H7 (cell line): ENCODE results near the gene SGMS1. TPM values are rescaled to one million over a fixed set of nuclear protein-coding genes. Genes with fewer than 3 reads are reported as not detected.

Experiments
- DNase-seq: peaks from one replicate; pipeline ENCODE4 v3.0.0; 2012
- H3K27me3 ChIP-seq: 2 replicates; pipeline ENCODE4 v1.6.0; 2011; ENCODE audit warnings: mild to moderate bottlenecking, low read length; ENCODE audit not compliant: control insufficient read depth, insufficient read depth
- H3K36me3 ChIP-seq: replicated peaks from 2 replicates; pipeline ENCODE4 v1.5.1; 2011; ENCODE audit warnings: low read length; ENCODE audit not compliant: control insufficient read depth, insufficient read depth
- H3K4me3 ChIP-seq: 2 replicates; pipeline ENCODE4 v1.5.1; 2011; ENCODE audit warnings: low read depth, mild to moderate bottlenecking, control low read depth, low read length, moderate library complexity; ENCODE audit not compliant: insufficient read depth
- total RNA-seq: library from RNA; depleted of rRNA; stranded (reverse); fragments of >200 nt; shearing (Covaris generic); gene quantifications from 2 replicates; pipeline ENCODE4 v1.2.3, GENCODE V29; 2014

SGMS1 gene
- total RNA-seq, 1 experiment from 2014 or later, result 19.4 TPM

DNA sequence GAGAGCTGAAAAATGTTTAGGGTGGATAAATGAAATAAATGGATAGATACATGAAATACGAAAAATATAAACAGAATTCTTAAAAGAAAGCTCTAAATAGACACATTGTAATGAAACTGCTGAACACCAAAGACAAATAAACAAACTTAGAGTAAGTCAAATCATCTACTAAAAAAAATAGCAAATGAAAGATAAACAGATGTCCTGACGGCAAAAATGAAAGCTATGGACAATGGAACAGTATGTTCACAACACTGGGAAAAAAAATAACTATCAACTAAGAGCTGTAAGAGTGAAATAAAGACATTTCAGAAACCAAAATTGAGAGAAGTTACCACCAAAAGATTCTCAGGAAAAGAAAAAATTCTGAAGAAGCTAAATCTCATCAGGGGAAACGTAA is 106.1 kb downstream of the SGMS1 start:
- H3K36me3 ChIP-seq, result no peaks in the 10 kb centered on the region
- no peak for DNase-seq
- H3K27me3 ChIP-seq, result no peaks in the 10 kb centered on the region

DNA sequence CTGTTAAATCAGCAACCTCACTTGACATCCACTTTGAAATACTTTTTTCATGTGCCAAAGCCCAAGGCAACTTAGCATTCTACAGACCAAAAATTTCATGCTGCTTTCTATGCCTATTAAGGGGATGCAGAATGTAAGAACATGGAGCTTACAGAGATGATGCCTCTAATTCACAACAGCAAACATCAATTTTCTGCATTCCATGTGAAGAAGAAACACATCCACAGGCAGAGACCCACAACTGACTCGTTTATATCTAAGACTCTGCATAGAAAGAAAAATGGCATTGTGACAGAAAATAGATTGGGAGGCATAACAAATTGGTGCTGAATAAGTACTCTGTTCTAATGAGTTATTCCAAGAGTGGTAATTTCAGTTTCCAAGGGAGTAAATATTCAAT is 107.6 kb downstream of the SGMS1 start:
- Histone ChIP-seq H3K4me3 (no peak overlapping the region), H3K27me3 (no peaks in the 10 kb centered on the region), H3K36me3 (no peaks in the 10 kb centered on the region)
- no peak for DNase-seq

More for the DNA sequence above, 106.1 kb downstream of the SGMS1 start:
- H3K4me3 ChIP-seq, result no peak overlapping the region

DNA sequence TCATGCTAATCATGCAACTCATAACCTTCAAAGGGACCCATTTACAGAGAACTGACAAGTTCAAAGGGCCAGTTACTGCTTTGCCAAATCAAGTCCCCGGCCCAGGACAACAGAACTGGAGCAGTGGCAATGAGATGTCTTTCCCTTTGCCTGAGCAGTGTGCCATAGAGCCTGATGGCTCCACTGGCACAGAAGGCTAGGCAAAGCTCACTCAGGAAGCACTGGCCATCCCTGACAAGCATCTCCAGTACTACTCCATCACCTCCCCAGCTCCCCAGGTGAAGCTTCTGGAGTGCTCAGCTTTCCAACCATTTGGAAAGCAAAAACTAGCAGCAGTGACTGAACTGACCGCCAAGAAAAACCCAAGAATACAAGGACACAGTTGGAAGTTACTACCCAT is 108.3 kb downstream of the SGMS1 start:
- Histone ChIP-seq H3K36me3 (no peaks in the 10 kb centered on the region), H3K4me3 (no peak overlapping the region), H3K27me3 (no peaks in the 10 kb centered on the region)
- DNase-seq, result no peak

GRCh38 chr10:50514995-50515394 is 108.8 kb downstream of the SGMS1 start:
- no peak for DNase-seq
- Histone ChIP-seq H3K27me3 (no peaks in the 10 kb centered on the region), H3K4me3 (no peak overlapping the region), H3K36me3 (no peaks in the 10 kb centered on the region)

DNA sequence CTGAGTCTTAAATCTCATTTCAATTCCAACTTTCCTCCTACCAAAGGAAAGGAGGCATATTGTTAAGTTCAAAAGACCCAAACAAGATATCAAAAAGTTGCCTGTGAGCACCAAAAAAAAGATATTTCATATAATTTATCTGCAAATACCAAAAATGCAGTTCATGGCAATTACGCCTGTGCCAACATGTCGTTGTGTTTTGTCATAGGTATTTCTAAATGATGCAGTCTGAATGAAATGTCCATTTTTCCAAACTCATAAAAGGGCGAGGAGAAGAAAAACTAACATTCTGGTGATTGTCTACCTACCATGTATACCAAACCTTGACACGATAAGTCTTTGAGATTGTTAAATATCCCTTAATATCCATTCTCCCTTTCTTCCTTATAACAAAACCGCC is 109.8 kb downstream of the SGMS1 start:
- Histone ChIP-seq H3K4me3 (no peak overlapping the region), H3K36me3 (no peaks in the 10 kb centered on the region), H3K27me3 (no peaks in the 10 kb centered on the region)
- DNase-seq, result no peak

- Histone ChIP-seq H3K27me3 (no peaks in the 10 kb centered on the region), H3K36me3 (no peaks in the 10 kb centered on the region), H3K4me3 (no peak overlapping the region)
- no peak for DNase-seq
These were observed 110.9 kb downstream of the SGMS1 start for GRCh38 chr10:50512743-50513416.

- Histone ChIP-seq H3K36me3 (no peaks in the 10 kb centered on the region), H3K4me3 (no peak overlapping the region), H3K27me3 (no peaks in the 10 kb centered on the region)
- DNase-seq, result no peak
These were observed 111.6 kb downstream of the SGMS1 start for GRCh38 chr10:50512214-50512595.

- no peaks in the 10 kb centered on the region for H3K36me3 ChIP-seq
- no peaks in the 10 kb centered on the region for H3K27me3 ChIP-seq
- no peak overlapping the region for H3K4me3 ChIP-seq
- DNase-seq, result no peak
These were observed 112.1 kb downstream of the SGMS1 start for GRCh38 chr10:50511492-50512213.

- Histone ChIP-seq H3K36me3 (no peaks in the 10 kb centered on the region), H3K4me3 (no peak overlapping the region), H3K27me3 (no peaks in the 10 kb centered on the region)
- DNase-seq, result no peak
These were observed 113.0 kb downstream of the SGMS1 start for GRCh38 chr10:50510517-50511473.

GRCh38 chr10:50508315-50509051 is 115.3 kb downstream of the SGMS1 start:
- no peak for DNase-seq
- H3K4me3 ChIP-seq, result no peak overlapping the region

GRCh38 chr10:50506861-50507573 is 116.7 kb downstream of the SGMS1 start:
- Histone ChIP-seq H3K27me3 (no peaks in the 10 kb centered on the region), H3K4me3 (no peak overlapping the region), H3K36me3 (no peaks in the 10 kb centered on the region)
- no peak for DNase-seq

More at GRCh38 chr10:50508315-50509051, 115.3 kb downstream of the SGMS1 start:
- no peaks in the 10 kb centered on the region for H3K36me3 ChIP-seq
- H3K27me3 ChIP-seq, result no peaks in the 10 kb centered on the region

GRCh38 chr10:50504389-50504788 is 119.4 kb downstream of the SGMS1 start:
- Histone ChIP-seq H3K36me3 (no peaks in the 10 kb centered on the region), H3K4me3 (no peak overlapping the region), H3K27me3 (no peaks in the 10 kb centered on the region)
- DNase-seq, result no peak

GRCh38 chr10:50503661-50504320 is 120.0 kb downstream of the SGMS1 start:
- Histone ChIP-seq H3K4me3 (no peak overlapping the region), H3K27me3 (no peaks in the 10 kb centered on the region), H3K36me3 (no peaks in the 10 kb centered on the region)
- no peak for DNase-seq
